Smooth muscle cell (in vitro differentiated cells): ENCODE results near the gene ODAD4. TPM values are rescaled to one million over a fixed set of nuclear protein-coding genes. Genes with fewer than 3 reads are reported as not detected.

Experiments
- DNase-seq: peaks from one replicate; lab custom pipeline; 2025; ENCODE audit not compliant: unreplicated experiment; lab: John Stamatoyannopoulos, UW
- H2AFZ ChIP-seq: fragments of 200-600 bp; sonication (generic); 2 replicates; pipeline ENCODE4 v1.6.0; 2016; ENCODE audit warnings: antibody characterized with exemption, low read depth, mild to moderate bottlenecking
- H3F3A ChIP-seq: fragments of 200-600 bp; sonication (generic); 2 replicates; pipeline ENCODE4 v1.6.0; 2017; ENCODE audit warnings: antibody characterized with exemption, low read depth
- H3K27ac ChIP-seq: fragments of 200-600 bp; sonication (generic); 2 replicates; pipeline ENCODE4 v1.5.1; 2016; ENCODE audit warnings: low read depth, mild to moderate bottlenecking
- H3K27me3 ChIP-seq: fragments of 200-600 bp; sonication (generic); 2 replicates; pipeline ENCODE4 v1.6.1; 2016; ENCODE audit warnings: low read depth, mild to moderate bottlenecking
- H3K36me3 ChIP-seq: fragments of 200-600 bp; sonication (generic); 2 replicates; pipeline ENCODE4 v1.5.1; 2016; ENCODE audit warnings: low read depth
- H3K4me1 ChIP-seq: fragments of 200-600 bp; sonication (generic); 2 replicates; pipeline ENCODE4 v1.5.1; 2016; ENCODE audit warnings: low read depth
- H3K4me2 ChIP-seq: fragments of 200-600 bp; sonication (generic); 2 replicates; pipeline ENCODE4 v1.6.0; 2016; ENCODE audit warnings: mild to moderate bottlenecking
- H3K4me3 ChIP-seq: fragments of 200-600 bp; sonication (generic); 2 replicates; pipeline ENCODE4 v1.5.1; 2016; ENCODE audit warnings: mild to moderate bottlenecking
- H3K79me2 ChIP-seq: fragments of 200-600 bp; sonication (generic); 2 replicates; pipeline ENCODE4 v1.6.0; 2016; ENCODE audit warnings: low read depth, mild to moderate bottlenecking
- H3K9ac ChIP-seq: fragments of 200-600 bp; sonication (generic); 2 replicates; pipeline ENCODE4 v1.6.0; 2016; ENCODE audit warnings: low read depth
- H3K9me3 ChIP-seq: fragments of 200-600 bp; sonication (generic); replicated peaks from 2 replicates; pipeline ENCODE4 v1.5.1; 2016; ENCODE audit warnings: low read depth
- H4K20me1 ChIP-seq: fragments of 200-600 bp; sonication (generic); 2 replicates; pipeline ENCODE4 v1.6.0; 2016; ENCODE audit warnings: low read depth
- CTCF ChIP-seq: fragments of 200-600 bp; sonication (generic); IDR thresholded peaks from 2 replicates; pipeline ENCODE4 v1.5.1; 2017; ENCODE audit warnings: borderline replicate concordance, mild to moderate bottlenecking, antibody characterized with exemption; ENCODE audit not compliant: insufficient read depth, poor library complexity, severe bottlenecking
- WGBS: methylation state at CpG from one replicate; pipeline ENCODE4 v1.1.7; 2016; ENCODE audit warnings: low lambda C conversion rate; 5-methylcytosine and 5-hydroxymethylcytosine counted together
- polyA plus RNA-seq: library from polyadenylated mRNA; unstranded; fragments of >200 nt; fragmentation: Nextera tagmentation; extraction: Ambion mirVana; gene quantifications from 2 replicates; pipeline ENCODE4 v1.2.1, GENCODE V29; 2016
- total RNA-seq: library from RNA; depleted of rRNA; stranded (reverse); fragments of >200 nt; gene quantifications from 2 replicates; pipeline ENCODE4 v1.2.3, GENCODE V29; 2014

ODAD4 gene
- total and polyA plus RNA-seq, 2 experiments from 2014 or later, result 1.5 to 3.2 TPM

DNA sequence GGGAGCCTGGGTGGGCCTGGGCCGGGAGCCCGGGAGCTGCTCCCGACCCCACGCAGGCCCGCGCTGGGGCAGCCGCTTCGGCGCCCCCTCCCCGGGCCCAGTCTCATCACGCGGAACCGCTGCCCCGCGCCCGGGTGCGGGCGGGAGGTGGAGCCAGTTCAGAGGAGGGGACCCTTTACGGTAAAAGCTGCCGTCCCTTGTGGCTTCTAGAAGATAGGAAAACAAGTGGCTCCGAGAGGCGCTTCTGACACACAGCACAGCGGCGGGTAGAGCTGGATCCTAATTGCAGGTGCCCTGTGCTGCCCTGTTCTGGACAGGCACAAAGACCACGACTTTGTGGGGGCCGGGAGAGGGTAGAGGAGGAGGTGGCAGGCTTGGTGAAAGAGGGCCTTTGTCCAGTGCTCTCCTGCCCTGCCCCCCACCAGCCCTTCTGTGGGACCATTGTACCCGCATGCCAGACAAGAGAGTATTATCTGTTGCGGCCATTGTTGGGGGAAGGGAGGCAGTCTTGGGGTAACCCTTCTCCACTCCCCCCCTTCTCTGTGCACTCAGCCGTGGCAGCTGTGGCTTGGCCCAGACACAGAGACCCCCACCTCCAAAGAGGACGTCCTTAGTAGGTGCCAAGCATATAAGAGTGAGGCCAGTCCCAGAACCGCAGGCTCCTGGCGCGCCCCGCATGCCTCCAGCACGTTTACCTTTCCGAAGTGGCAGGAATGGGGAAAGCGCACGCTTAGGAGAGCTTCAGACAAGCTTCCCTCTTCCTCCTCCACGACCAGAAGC lies 36.9 kb downstream of the ODAD4 start:
- DNase-seq, result no peak
- H3K27me3 ChIP-seq, result no peaks in the 10 kb centered on the region
- peaks cover 10% of the 10 kb centered on the region for H3K4me1 ChIP-seq
- peaks cover 7% of the 10 kb centered on the region for H4K20me1 ChIP-seq
- no peaks in the 10 kb centered on the region for H3K9me3 ChIP-seq
- no peaks in the 10 kb centered on the region for H3F3A ChIP-seq
- H3K36me3 ChIP-seq, result no peaks in the 10 kb centered on the region
- peak overlapping the region; percentile 95 for H3K4me3 ChIP-seq
- peak overlapping the region; percentile 75 for H3K27ac ChIP-seq
- 32% methylated on average over 35 of the region's 39 CpGs for WGBS
- peak overlapping the region; percentile 66 for H2AFZ ChIP-seq
- no peak for TF ChIP-seq CTCF
- H3K9ac ChIP-seq, result peak overlapping the region; percentile 91
- H3K79me2 ChIP-seq, result peaks cover 36% of the 10 kb centered on the region
- peak overlapping the region; percentile 86 for H3K4me2 ChIP-seq

- H3K9me3 ChIP-seq, result no peaks in the 10 kb centered on the region
- peaks cover 36% of the 10 kb centered on the region for H3K79me2 ChIP-seq
- peaks cover 10% of the 10 kb centered on the region for H3K4me1 ChIP-seq
- no peak overlapping the region for H2AFZ ChIP-seq
- no peaks in the 10 kb centered on the region for H3K36me3 ChIP-seq
- no peak for DNase-seq
- no peak overlapping the region for H3K27ac ChIP-seq
- peaks cover 7% of the 10 kb centered on the region for H4K20me1 ChIP-seq
- H3K9ac ChIP-seq, result no peak overlapping the region
- 96% methylated on average over 37 of the region's 37 CpGs for WGBS
- peak overlapping the region; percentile 95 for H3K4me3 ChIP-seq
- H3K4me2 ChIP-seq, result peak overlapping the region; percentile 86
- no peak for TF ChIP-seq CTCF
- no peaks in the 10 kb centered on the region for H3K27me3 ChIP-seq
- no peaks in the 10 kb centered on the region for H3F3A ChIP-seq
Observed at GRCh38 chr17:41967921-41968578, 37.6 kb downstream of the ODAD4 start.

- no peak overlapping the region for H2AFZ ChIP-seq
- no peaks in the 10 kb centered on the region for H3F3A ChIP-seq
- H3K27me3 ChIP-seq, result no peaks in the 10 kb centered on the region
- H3K4me3 ChIP-seq, result no peak overlapping the region
- H3K4me1 ChIP-seq, result peaks cover 10% of the 10 kb centered on the region
- H3K4me2 ChIP-seq, result no peak overlapping the region
- 94% methylated on average over 8 of the region's 10 CpGs for WGBS
- H3K27ac ChIP-seq, result no peak overlapping the region
- peaks cover 36% of the 10 kb centered on the region for H3K79me2 ChIP-seq
- no peak for DNase-seq
- TF ChIP-seq CTCF, result no peak
- H3K9me3 ChIP-seq, result no peaks in the 10 kb centered on the region
- no peaks in the 10 kb centered on the region for H3K36me3 ChIP-seq
- no peak overlapping the region for H3K9ac ChIP-seq
- H4K20me1 ChIP-seq, result peaks cover 7% of the 10 kb centered on the region
Observed at GRCh38 chr17:41968676-41969075, 38.3 kb downstream of the ODAD4 start.
